Dermis blood vessel endothelial cell (primary cell): ENCODE measurements around the gene DPP6. TPM values are rescaled to one million over a fixed set of nuclear protein-coding genes. Genes with fewer than 3 reads are reported as not detected.
"Not testable (repeated sequence)": the region's sequence is repeated elsewhere in the genome, so short reads cannot be mapped to it uniquely, and the experiment has no call there.

ENCODE experiments used
- DNase-seq: peaks from one replicate; pipeline ENCODE4 v3.0.0; 2010
- total RNA-seq: library from RNA; depleted of rRNA; stranded (reverse); fragments of >200 nt; gene quantifications from 2 replicates; pipeline ENCODE4 v1.2.3, GENCODE V29; 2014

Gene DPP6
- not detected in 2 replicates for total RNA-seq

DNA sequence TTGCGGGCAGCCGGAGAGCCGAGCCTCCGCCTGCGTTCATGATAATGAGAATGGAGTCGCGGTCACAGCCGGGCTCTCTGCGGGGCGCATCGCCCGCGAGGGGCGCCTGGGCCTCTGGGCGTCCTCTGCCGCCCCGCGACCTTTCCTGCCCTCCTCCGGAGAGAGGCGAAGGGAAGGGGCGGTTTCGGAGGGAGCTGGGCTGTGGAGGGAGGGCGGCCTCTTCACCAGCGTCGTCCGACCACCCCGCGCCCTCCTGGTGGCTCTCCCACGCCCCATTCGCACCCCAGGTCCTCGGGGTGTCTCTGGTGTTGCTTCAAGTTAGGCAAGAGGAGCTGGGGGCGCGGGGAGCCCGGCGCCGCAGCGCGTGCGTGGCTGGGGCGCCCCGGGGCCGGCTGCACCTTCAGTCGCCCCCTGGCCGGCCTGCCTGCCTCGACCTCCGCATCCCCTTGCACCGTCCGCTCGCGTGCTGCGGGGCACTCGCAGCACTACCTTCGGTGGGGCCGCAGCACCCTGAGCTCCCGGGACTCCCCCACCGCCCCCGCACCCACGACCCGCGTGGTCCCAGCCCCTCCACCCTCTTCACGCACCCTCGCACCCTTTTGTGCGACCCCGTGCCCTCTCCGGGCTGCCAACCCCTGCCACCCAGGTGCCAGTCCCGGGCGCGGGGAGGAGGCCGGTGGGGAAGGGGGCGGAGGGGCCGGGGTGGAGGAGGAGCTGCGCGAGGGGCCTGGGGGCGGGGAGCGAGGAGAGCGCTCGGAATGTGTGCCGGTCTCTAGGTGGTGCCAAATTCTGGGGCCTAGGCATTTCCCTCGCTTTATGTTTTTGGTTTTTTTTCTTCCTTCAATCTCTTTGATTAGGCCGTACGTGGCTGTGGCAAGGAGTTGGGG is at the start of gene DPP6:
Gene DPP6 (plus strand): TSS at position 756 of the 887 bp plus-strand sequence.
- DNase-seq = not testable (repeated sequence)

DNA sequence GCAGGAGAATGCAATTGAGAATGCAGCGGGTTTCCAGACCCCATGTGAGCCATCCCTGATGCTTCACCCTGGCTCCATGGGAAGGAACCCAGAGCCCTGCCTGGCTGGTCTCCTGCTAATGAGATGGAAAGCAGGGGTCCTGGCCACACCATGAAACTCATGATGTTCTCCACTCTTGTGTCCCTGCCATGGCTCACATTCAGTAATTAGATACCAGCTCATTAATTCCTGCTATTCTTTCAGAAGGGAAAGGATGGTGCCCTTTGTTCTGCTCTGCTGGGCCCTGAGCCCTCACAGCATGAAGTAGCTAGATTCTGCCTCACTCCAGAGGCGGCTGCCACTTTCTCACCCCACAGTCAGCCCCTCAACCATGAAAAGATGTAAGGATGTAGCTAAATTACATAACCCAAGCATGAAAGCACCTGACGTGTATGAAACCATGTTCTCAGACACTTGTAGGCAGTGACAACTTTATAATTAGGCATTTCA is 42.7 kb upstream of the DPP6 start:
- DNase-seq = not testable (repeated sequence)

DNA sequence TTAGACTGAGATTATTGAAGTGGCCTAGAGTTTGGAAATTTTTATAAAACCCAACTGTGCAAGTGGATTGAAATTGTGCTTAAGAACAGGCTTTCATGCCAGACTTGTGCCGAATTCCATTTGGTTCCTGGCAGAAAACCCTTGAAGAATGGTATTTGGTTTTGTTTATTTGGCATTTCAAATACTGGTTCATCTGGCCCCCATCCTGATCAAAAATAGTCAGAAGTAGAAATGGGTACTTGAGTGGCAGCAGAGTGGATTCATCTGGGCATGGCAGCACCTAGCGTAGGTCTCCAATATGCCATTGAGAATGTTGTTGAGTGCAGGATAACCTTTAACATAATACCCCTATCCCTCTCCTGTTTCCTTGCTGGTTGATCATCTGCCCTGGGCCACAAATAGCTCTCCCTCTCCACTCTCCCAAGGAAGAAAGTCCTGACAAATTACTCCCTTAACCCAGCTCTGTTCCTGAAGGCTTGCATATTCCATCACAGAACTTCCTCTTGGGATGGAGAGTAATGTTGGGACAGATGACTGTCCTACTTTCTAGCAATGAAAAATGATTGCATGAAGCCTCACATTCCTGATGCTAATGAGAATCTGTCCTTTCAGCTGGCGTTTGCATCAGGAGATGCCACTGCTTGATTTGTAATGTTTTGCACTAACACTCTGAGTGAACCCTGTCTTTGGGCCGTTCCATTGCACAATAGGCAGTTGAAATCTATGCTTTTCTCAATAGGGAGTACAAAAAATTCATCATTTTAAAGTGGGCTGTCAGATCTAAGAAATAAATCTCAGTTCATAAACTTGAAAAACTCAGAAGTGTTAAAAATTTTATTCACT is 41.3 kb upstream of the DPP6 start:
- not testable (repeated sequence) for DNase-seq

DNA sequence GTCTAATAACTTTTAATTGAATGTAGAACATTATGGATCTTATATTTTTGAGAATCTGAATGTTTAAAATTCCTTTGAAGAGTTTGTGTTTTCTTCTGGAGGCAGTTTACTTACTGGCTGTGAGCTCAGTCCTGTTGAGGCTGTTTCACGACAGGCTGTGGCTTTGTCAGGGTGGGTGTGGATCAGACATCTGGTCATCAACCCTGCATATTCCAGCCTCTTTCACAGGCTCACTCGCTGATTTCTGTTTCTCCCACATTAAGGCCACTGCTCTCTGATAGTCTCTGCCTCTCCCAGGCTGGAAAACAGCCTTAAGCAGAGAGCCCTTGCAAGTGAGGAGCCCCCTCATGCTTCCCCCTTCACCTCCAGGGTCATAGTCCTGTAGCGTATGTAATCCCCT is 39.4 kb upstream of the DPP6 start:
- DNase-seq = not testable (repeated sequence)

DNA sequence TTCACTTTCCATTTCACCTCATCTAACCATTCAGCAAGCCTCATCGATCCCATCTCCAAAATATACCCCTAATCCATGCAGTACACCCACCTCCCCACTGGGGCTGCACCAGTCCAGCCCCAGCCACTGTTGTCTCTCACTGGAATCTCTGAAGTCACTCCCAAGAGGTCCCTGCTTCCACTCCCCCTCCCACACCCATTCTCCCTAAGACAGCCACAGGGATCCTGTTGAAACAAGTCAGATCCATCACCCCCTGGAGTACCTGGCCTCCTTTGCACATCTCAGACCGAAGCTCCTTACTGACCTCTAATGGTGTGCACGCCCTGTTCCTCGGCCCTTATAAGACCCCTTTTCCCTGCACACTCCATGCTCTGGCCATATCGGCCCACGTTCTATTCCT is 36.6 kb upstream of the DPP6 start:
- not testable (repeated sequence) for DNase-seq

DNA sequence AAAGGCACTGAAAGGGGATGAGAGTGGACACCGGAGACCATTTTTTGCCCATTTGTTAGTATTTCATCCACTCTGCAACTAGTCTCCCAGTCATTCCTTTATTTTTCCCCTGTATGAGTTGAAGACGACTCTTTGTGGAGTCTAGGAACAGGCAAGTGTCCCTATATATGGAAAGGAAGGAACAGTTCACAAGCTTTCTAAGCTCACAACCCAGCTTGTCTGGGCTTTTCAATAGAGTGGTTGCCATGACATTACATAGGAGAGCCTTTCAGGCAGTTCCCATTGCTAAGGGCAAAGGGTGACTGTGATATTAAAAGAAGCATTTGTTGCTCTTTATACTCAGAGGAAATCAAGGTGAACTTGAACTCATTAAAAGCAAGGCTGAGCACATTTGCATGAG is 33.8 kb upstream of the DPP6 start:
- not testable (repeated sequence) for DNase-seq

DNA sequence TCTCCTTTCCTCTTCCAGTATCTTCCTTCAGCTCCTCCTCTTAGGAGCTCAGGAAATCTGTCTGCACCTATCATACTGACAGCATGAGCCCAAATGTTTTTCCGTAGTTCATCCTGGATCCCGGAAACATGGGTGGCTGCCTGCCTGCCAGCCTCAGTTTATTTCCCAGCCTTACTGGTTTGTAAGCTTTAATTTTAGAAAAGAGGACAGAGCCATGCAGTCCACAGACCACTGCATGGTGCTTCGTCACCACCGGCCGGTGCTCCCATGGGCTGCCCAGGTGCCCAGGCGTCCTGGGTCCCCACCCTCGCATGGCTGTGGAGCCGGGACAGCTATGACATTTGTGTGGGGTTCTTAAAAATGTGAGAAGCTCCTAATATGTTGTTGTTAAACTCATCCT is 24.4 kb upstream of the DPP6 start:
- not testable (repeated sequence) for DNase-seq

DNA sequence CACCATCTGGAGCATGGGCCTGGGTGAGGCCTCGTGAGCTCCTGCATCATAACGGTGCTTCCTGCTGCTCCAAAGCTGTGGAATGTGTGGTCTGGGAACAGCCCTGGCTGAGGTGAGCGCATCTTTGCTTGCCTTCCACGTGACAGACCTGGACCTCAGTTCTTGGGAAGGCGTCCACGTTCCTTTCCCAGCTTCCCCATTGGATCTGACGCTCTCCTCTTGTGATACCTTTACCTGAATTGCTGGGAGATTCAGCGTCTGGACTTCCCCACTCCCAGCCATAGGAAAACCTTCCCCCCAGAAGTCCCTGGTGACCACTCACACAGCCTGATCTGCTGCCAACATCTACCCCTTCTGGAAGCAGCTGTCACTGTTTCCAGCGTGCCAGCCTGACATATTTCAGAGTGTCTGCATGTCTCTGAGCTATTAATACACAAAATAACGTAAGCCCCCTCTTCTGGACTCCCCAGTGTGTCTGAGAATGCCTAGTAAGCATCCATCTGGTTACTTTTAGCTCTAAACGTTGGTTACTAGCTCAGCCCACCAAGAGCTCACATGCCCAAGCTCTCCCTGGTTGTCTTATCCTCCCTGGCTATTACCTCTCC is 21.6 kb upstream of the DPP6 start:
- DNase-seq = not testable (repeated sequence)

DNA sequence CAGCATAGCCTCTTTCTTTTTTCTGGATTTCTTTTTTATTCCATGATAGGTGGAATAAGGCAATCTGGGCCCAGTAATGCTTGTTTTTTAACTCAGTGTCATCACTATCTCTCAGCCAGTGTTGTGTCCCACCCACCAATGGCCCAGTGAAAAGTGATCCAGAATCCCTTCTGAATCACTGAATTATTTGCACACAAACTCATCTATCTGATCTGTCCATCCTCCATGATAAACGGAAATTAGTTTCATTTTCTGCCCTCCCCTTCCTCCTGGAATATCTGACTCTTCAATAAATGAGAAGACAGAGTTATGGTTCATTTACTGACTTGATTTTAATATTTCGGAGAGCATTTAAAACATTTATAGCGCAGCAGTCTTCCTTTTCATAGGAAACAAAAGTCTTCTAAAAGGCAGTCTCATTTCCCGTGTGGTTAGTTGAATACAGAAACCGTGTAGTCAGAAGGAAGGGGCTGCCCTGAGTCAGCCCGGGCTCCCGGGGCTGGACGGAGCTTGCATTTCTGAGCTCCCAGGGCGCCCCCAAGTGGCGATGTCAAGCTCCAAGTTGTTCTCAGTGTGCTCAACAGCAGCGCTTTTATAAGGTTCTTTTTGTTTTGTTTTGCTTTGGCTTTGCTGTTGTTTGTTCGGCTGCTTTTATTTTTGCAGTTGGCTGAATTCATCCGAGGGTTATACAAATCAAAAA is 12.6 kb upstream of the DPP6 start:
- DNase-seq = not testable (repeated sequence)

DNA sequence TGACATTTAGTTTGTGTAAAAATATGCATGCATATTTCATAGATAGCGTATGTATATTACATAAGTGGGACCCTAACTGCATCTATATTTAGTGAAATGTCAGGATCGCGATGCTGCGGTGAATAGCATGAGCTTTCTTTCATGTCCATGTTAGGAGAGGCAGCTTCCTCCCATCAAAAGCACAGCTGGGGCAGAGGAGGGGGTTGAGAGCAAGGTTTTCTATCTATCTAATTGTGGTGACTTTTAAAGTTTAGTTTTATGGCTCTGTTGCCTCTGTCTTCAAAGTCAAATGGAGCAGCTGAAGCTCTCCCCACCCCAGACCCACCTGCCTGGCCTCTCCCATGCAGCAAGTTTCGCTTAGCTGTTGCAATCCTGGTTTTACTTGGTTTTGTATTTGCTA is 1.8 kb upstream of the DPP6 start:
- DNase-seq = not testable (repeated sequence)

DNA sequence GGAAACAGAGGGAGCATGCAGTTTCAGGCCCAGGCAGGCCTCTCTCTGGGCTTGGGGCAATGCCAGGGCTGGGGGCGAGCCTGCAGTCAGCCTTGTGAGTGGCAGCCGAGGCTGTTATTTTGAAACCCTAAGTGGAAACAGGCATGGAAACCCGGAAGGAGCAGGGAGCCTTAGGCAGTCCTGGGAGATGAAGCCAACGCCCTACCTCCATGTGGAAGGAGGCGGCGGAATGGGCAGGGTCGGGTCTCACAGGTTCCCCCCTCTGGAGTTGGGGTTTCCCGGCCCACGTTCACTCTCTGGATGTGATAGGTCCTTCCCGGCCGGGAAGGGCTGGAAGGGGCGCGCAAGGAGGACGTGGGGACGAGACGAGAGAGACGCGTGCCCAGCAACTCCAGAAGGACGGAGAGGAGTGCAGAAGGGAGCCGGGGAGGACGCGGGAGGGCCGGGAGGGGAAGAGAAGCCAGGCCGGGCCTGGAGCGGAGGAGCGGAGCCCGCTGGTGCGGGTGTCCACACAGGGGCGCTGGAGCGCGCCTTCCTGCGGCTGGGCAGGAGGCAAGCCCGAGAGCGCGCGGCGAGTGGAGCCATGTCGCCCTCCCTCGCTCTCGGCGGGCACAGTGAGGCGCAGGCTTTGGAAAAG is 1.1 kb upstream of the DPP6 start:
- not testable (repeated sequence) for DNase-seq

DNA sequence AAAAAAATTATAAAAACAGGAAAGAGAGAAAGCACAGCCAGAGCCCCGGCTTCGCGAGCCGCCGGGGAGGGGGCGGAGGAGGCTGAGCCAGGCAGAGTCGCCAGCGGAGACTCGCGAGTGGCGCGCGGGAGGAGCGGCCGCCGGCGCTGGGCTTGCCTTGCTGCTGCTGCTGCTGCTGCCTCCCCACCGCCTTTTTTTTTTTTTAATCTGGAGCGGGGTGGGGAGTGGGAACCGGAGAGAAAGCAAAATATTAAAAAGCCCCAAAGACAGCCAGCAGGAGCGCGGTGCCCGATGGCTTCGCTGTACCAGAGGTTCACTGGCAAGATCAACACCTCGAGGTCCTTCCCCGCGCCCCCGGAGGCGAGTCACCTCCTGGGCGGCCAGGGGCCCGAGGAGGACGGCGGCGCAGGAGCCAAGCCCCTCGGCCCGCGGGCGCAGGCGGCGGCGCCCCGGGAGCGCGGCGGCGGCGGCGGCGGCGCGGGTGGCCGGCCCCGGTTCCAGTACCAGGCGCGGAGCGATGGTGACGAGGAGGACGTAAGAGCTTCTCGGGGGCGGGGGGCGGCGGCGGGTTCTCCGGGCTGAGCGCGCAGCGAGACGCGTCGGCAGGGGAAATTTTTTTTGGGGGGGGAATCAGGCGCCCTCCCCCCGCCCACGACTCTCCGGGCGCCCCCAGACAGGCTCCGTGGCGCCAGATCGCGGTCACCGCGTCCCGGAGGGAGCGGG is 493 bp downstream of the DPP6 start:
- not testable (repeated sequence) for DNase-seq

DNA sequence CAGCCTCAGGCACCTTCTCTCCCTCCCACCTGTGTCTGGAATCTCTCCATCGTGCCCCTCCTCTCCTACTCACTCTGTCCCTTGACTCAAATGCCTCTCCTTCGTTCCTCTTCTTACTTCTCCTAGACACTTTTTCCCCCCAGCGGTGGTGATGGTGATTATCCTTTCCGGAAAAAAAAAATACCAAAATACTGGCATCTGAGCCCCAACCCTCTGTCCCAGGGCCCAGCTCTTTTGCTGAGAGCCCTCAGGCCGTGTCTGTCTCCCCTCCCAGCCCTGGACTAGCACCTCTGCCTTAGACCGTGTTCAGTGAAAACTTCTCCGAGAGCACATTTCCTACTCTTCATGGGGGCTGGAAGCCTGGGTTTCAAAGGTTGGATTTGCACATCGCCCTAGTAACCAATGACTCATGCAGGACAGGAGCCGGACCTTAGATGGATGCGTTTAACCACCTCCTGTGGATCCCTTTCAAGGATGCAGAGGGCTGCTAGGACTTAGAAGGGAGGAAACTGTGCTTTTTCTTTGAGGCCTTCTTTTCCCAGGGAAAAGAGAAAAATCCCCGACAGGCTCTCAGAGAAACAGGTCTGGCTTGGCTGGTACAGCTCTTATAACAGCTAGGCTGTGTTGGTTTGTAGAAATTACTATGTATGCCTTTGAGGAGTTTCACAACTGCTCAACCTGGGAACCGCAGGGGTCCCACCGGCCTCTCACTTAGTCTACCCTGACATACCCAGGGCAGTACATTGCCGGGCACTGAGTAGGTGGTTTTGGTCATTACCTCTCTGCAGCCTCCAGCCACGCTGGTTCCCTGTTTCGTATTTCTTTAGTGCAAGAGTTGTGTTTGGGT is 1.5 kb downstream of the DPP6 start:
- not testable (repeated sequence) for DNase-seq

DNA sequence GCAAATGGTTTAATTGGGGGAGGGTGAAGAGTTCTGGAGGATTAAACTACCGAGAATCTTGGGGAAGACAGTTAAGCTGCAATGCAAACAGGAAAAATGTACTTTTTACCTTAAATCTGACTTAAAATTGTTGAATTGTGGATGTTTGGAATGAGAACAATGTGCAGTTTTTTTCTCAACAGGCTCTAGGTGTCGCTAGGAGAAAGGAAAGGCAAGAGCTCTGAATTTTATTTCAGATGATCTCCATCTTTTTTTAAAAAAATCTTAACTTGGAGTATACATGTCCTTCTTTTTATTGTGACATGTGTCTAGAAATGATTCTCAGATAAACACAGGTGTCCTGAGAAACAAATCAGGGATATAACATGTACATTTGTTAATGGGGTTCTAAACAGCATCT is 2.5 kb downstream of the DPP6 start:
- not testable (repeated sequence) for DNase-seq

DNA sequence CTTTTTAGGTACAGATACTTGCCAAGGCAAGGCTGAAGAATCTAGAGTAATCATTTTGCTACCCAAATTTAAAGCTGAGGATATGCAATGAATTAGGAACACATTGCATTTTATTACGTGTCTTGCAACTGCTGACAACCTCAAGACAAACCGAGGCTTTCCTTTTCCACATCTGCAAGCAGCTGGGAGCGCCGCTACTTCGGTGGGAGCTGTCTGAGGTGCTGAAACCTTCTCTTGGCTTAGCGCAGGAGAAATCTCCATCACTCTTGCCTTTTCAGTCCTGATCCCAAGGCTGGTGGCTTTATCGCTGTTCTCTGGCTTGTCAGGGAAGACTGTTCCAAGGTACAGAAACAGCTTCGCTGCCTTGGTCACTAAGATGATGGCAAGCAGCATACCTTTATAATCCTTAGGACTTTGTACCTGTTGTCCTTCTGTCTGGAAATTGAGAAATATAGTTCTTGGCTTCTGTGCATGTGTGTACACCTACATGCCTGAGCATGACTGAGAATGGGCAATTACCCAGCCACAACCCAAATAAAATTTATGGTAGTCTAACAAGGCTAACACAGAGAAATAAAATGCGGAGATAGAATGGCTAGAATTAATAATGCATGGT is 3.4 kb downstream of the DPP6 start:
- DNase-seq = peak; percentile 56

DNA sequence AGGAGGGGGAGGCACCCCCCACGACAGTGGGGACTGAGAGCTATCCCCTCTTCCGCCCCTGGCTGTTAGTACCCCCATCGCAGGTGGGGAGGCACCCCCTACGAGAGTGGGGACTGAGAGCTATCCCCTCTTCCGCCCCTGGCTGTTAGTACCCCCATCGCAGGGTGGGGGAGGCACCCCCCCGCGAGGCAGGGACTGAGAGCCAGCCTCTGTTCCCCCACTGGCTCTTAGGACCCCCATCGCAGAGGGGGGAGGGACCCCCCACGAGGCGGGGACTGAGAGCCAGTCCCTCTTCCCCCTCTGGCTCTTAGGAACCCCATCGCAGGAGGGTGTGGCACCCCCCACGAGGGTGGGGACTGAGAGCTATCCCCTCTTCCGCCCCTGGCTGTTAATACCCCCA is 6.6 kb downstream of the DPP6 start:
- DNase-seq = not testable (repeated sequence)

DNA sequence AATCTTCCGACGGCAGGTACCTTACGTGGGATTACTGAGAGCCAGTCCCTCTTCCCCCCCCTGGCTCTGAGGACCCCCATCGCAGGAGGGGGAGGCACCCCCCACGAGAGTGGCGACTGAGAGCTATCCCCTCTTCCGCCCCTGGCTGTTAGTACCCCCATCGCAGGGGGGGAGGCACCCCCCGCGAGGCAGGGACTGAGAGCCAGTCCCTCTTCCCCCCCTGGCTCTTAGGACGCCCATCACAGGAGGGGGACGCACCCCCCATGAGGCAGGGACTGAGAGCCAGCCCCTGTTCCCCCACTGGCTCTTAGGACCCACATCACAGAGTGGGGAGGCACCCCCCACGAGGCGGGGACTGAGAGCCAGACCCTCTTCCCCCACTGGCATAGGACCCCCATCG is 8.4 kb downstream of the DPP6 start:
- DNase-seq = not testable (repeated sequence)

DNA sequence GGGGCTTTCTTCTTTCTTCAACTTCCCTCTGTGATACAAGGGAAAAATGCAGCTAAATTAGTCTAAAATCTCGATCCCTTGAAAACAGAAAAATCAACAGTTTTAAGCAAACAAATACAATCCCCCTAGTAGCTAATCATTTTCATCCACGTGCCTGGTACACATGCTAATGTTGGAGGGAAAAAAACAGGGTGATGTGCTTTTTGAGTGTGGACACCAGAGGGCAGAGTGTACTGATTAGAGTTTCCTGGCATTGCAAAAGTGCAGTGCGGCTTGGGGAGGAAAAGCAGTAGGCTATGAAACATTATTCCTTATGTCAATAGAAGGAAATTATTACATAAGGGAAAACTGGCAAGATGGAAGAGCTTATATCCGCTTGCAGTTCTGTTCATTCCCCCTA is 19.6 kb downstream of the DPP6 start:
- DNase-seq = not testable (repeated sequence)

DNA sequence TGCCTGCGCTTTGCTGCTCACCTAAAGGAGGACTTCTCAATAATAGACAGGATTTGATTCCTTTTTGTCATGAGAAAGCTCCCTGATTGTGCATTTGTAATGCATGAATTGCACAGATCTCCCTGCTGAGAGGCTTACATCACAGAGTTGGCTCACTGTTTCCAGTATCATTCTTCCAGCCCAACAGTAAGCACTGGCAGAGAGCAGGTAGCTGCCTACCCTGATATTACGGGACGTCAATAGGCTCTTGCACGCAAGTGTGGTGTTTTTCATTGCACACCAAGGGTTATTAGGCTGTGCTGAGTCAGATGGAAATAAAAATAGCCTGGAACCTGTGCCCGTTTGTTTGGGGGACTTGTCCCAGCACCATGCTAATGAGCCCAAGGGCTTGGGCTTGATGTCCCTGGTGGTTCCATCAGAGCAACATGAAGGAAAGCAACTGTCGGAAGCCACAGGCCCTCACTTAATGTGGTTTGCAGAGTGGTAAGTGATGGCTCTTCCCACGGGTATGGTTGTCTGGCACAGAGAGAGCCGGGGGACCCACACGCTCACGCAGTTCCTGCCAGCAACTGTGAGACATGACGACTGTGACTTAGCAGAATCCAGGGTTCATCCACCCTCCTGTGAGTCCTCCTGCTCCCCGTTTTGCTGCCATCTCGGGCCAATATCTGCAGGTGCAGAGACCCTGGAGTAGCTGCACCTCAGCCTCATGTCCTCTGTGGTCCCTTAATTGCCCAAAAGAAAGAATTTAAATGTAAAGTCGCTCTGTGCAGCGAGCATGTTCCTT is 20.4 kb downstream of the DPP6 start:
- not testable (repeated sequence) for DNase-seq
